HCT116 (cell line): Measurements from ENCODE around the gene GPC4. TPM values are rescaled to one million over a fixed set of nuclear protein-coding genes. Genes with fewer than 3 reads are reported as not detected.

Source experiments
- ATAC-seq: fragments of 200-7000 bp; cut with Tn5 transposase; 2 replicates; pipeline ENCODE4 v1.9.1; 2020; ENCODE audit warnings: mild to moderate bottlenecking, moderate library complexity
- BruUV-seq: library from RNA; stranded (reverse); fragments of 400-500 nt; replicated peaks from 2 replicates; lab custom pipeline; 2021; lab: Mats Ljungman, UMichigan
- CTCF ChIA-PET: fragments of 300-600 bp; sonication (Branson Sonifier 250); formaldehyde crosslinking; loops from one replicate; lab custom pipeline; 2021; ENCODE audit warnings: antibody characterized with exemption; lab: Charles Lee
- POLR2A ChIA-PET: fragments of 300-600, 350-600 bp; sonication (Branson Sonifier 250); formaldehyde crosslinking; loops from one replicate; lab custom pipeline; 2021; ENCODE audit warnings: antibody characterized with exemption; lab: Charles Lee
- RAD21 ChIA-PET, 2 experiments: fragments of 300-600 bp; sonication (Branson Sonifier 250); formaldehyde crosslinking; loops; one replicate each; lab custom pipeline; 2023; ENCODE audit warnings: low total read pairs in 2 of 2; ENCODE audit not compliant: uncharacterized antibody in 2 of 2, unreplicated experiment in 2 of 2, low non-redundant PET in 1 of 2; lab: Charles Lee
- DNase-seq: peaks from one replicate; pipeline ENCODE4 v3.0.0-alpha.2; 2010; ENCODE audit warnings: low read depth, low spot score
- H2AFZ ChIP-seq: fragments of 200-600 bp; shearing (Covaris generic), sonication (generic); 2 replicates; pipeline ENCODE4 v1.6.1; 2017; ENCODE audit warnings: low read depth, mixed run types, mixed read lengths, antibody characterized with exemption, low read length; ENCODE audit not compliant: poor library complexity, severe bottlenecking
- H3K27ac ChIP-seq: 2 replicates; pipeline ENCODE4 v1.5.1; 2012; ENCODE audit warnings: low read depth, low read length
- H3K27me3 ChIP-seq: fragments of 200-600 bp; sonication (generic); 2 replicates; pipeline ENCODE4 v1.6.1; 2016; ENCODE audit warnings: mixed run types, low read length, mixed read lengths; ENCODE audit not compliant: insufficient read depth
- H3K36me3 ChIP-seq, 2 experiments: fragments of 200-500 bp in 1 of 2; fragments of 200-600 bp in 1 of 2; sonication (Bioruptor generic) in 1 of 2; sonication (generic) in 1 of 2; 2 replicates each; pipeline versions ENCODE4 v1.5.1 to v1.6.1; 2014 to 2016; ENCODE audit warnings: low read length in 2 of 2, inconsistent platforms in 1 of 2, mixed read lengths in 1 of 2, mixed run types in 1 of 2; ENCODE audit not compliant: insufficient read depth in 2 of 2, control insufficient read depth in 1 of 2
- H3K4me1 ChIP-seq, 2 experiments: fragments of 200-600 bp in 1 of 2; sonication (generic) in 1 of 2; 2 replicates each; pipeline versions ENCODE4 v1.5.1 to v1.6.1; 2012 to 2017; ENCODE audit warnings: low read length in 2 of 2, inconsistent platforms in 1 of 2, mild to moderate bottlenecking in 1 of 2, mixed read lengths in 1 of 2, mixed run types in 1 of 2, moderate library complexity in 1 of 2; ENCODE audit not compliant: insufficient read depth in 2 of 2, control insufficient read depth in 1 of 2
- H3K4me2 ChIP-seq: fragments of 200-600 bp; sonication (generic); 2 replicates; pipeline ENCODE4 v1.6.1; 2017; ENCODE audit warnings: mixed run types, low read length, mixed read lengths
- H3K4me3 ChIP-seq, 2 experiments: fragments of 200-600 bp in 1 of 2; sonication (generic) in 1 of 2; replicated peaks in 1 of 2; 2 replicates each; pipeline ENCODE4 v1.5.1; 2011 to 2016; ENCODE audit warnings: low read length in 2 of 2, control low read depth in 1 of 2, low read depth in 1 of 2, mild to moderate bottlenecking in 1 of 2, mixed read lengths in 1 of 2, mixed run types in 1 of 2
- H3K79me2 ChIP-seq: fragments of 200-600 bp; sonication (generic); 2 replicates; pipeline ENCODE4 v1.6.1; 2017; ENCODE audit warnings: mild to moderate bottlenecking, mixed run types, low read length, moderate library complexity, mixed read lengths; ENCODE audit not compliant: insufficient read depth
- H3K9ac ChIP-seq: fragments of 200-600 bp; sonication (generic); 2 replicates; pipeline ENCODE4 v1.6.1; 2016; ENCODE audit warnings: low read length, mixed read lengths
- H3K9me2 ChIP-seq: fragments of 200-600 bp; sonication (generic), shearing (Covaris generic); 2 replicates; pipeline ENCODE4 v1.6.1; 2017; ENCODE audit warnings: mixed run types, mild to moderate bottlenecking, moderate library complexity; ENCODE audit not compliant: insufficient read depth
- H3K9me3 ChIP-seq, 2 experiments: fragments of 200-500 bp in 1 of 2; fragments of 200-600 bp in 1 of 2; sonication (Bioruptor generic) in 1 of 2; sonication (generic) in 1 of 2; 2 replicates each; pipeline ENCODE4 v1.6.1; 2014 to 2017; ENCODE audit warnings: low read length in 2 of 2, mixed read lengths in 2 of 2, inconsistent platforms in 1 of 2, low read depth in 1 of 2, mild to moderate bottlenecking in 1 of 2, mixed run types in 1 of 2, moderate library complexity in 1 of 2; ENCODE audit not compliant: control insufficient read depth in 1 of 2, insufficient read depth in 1 of 2
- H4K20me1 ChIP-seq: fragments of 200-600 bp; sonication (generic), shearing (Covaris generic); 2 replicates; pipeline ENCODE4 v1.6.1; 2017; ENCODE audit warnings: mixed run types, mild to moderate bottlenecking, moderate library complexity; ENCODE audit not compliant: insufficient read depth
- CBX3 ChIP-seq: IDR thresholded peaks from 2 replicates; pipeline ENCODE4 v1.6.1; 2012; ENCODE audit warnings: low read depth
- ELF1 ChIP-seq: IDR thresholded peaks from 2 replicates; pipeline ENCODE4 v1.6.1; 2012; ENCODE audit warnings: low read depth, borderline replicate concordance
- FOSL1 ChIP-seq: IDR thresholded peaks from 2 replicates; pipeline ENCODE4 v1.6.1; 2012; ENCODE audit warnings: low read depth
- JUND ChIP-seq: IDR thresholded peaks from 2 replicates; pipeline ENCODE4 v1.6.1; 2012
- intact Hi-C: fragments of 100-400 bp; cut with micrococcal nuclease; formaldehyde crosslinking; loops from 2 replicates; pipeline ENCODE4 v1.10.0; 2022
- total RNA-seq: library from RNA; stranded (reverse); gene quantifications from one replicate; pipeline ENCODE4 v1.2.1, GENCODE V29; 2021; ENCODE audit not compliant: unreplicated experiment
- TF ChIP-seq, protein P1 (sequence below), 3 experiments: fragments of 200-600 bp in 1 of 3; sonication (generic) in 1 of 3; IDR thresholded peaks in 2 of 3; conservative IDR thresholded peaks in 1 of 3; 2 replicates each; pipeline ENCODE4 v1.5.1; 2012 to 2017; ENCODE audit warnings: low read depth in 2 of 3, low read length in 2 of 3, antibody characterized with exemption in 1 of 3, borderline replicate concordance in 1 of 3, control low read depth in 1 of 3, mild to moderate bottlenecking in 1 of 3, mixed read lengths in 1 of 3, mixed run types in 1 of 3, moderate library complexity in 1 of 3; ENCODE audit not compliant: insufficient read depth in 1 of 3
- TF ChIP-seq, protein P2 (sequence below): IDR thresholded peaks from 2 replicates; pipeline ENCODE4 v1.6.1; 2011; ENCODE audit warnings: mild to moderate bottlenecking, low read length, moderate library complexity; ENCODE audit not compliant: insufficient replicate concordance; ENCODE audit errors: extremely low read depth

The GPC4 gene
- total RNA-seq, 1 experiment from 2014 or later = 9.7 TPM

DNA sequence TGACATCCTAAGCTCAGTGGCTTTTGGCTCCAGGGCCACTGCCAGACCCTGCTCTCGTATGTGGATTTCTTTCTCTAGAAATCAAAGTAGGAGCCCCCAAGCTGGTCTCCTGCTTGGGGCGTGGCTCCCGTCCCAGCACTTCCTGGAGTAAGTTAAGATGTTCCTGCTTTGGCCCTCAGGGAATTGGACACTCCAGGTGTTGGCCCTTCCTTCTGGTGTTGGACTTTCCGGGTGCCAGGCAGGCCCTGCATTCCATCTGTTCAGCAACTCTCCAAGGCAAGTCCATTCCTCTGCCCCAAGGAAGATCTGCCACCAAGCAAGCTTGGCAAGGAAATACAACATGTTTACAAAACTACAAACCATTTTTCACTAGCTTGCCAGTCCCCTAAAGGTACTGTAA, 22.1 kb upstream of the GPC4 start:
- Histone ChIP-seq H3K9ac (no peak overlapping the region), H3K4me3 (no peak overlapping the region), H3K9me2 (no peaks in the 10 kb centered on the region), H2AFZ (no peak overlapping the region), H3K36me3 (no peaks in the 10 kb centered on the region), H3K79me2 (no peaks in the 10 kb centered on the region), H3K27ac (no peak overlapping the region), H3K9me3 (no peaks in the 10 kb centered on the region), H4K20me1 (no peaks in the 10 kb centered on the region), H3K4me2 (no peak overlapping the region), H3K4me1 (no peaks in the 10 kb centered on the region), H3K27me3 (no peaks in the 10 kb centered on the region)
- TF ChIP-seq JUND = no peak
- TF ChIP-seq CBX3 = no peak
- TF ChIP-seq FOSL1 = no peak
- TF ChIP-seq ELF1 = no peak
- TF ChIP-seq, protein P1, sequence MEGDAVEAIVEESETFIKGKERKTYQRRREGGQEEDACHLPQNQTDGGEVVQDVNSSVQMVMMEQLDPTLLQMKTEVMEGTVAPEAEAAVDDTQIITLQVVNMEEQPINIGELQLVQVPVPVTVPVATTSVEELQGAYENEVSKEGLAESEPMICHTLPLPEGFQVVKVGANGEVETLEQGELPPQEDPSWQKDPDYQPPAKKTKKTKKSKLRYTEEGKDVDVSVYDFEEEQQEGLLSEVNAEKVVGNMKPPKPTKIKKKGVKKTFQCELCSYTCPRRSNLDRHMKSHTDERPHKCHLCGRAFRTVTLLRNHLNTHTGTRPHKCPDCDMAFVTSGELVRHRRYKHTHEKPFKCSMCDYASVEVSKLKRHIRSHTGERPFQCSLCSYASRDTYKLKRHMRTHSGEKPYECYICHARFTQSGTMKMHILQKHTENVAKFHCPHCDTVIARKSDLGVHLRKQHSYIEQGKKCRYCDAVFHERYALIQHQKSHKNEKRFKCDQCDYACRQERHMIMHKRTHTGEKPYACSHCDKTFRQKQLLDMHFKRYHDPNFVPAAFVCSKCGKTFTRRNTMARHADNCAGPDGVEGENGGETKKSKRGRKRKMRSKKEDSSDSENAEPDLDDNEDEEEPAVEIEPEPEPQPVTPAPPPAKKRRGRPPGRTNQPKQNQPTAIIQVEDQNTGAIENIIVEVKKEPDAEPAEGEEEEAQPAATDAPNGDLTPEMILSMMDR (IDR thresholded peaks at IDR 0.05 in 2 of 3, conservative IDR thresholded peaks at IDR 0.05 in 1 of 3; ENCODE audit: borderline replicate concordance in 1 of 3, insufficient read depth in 1 of 3, low read depth in 2 of 3, low read length in 2 of 3) = no peak
- TF ChIP-seq, protein P2, sequence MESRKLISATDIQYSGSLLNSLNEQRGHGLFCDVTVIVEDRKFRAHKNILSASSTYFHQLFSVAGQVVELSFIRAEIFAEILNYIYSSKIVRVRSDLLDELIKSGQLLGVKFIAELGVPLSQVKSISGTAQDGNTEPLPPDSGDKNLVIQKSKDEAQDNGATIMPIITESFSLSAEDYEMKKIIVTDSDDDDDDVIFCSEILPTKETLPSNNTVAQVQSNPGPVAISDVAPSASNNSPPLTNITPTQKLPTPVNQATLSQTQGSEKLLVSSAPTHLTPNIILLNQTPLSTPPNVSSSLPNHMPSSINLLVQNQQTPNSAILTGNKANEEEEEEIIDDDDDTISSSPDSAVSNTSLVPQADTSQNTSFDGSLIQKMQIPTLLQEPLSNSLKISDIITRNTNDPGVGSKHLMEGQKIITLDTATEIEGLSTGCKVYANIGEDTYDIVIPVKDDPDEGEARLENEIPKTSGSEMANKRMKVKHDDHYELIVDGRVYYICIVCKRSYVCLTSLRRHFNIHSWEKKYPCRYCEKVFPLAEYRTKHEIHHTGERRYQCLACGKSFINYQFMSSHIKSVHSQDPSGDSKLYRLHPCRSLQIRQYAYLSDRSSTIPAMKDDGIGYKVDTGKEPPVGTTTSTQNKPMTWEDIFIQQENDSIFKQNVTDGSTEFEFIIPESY = no peak
- intact Hi-C loops = no loop called here
- CTCF ChIA-PET = no interaction called here
- RAD21 ChIA-PET = no interaction called here
- ATAC-seq (no peak), DNase-seq (no peak)
- POLR2A ChIA-PET = no interaction called here
- no TSS peak for BruUV-seq
